WTC11 (cell line): Measurements from ENCODE around the gene HRCT1.

Experiments
- ATF6 ChIP-seq: sonication (generic); formaldehyde crosslinking; IDR thresholded peaks from 2 replicates; pipeline ENCODE4 v1.8.1; 2023; ENCODE audit warnings: mild to moderate bottlenecking, missing genetic modification reagents
- CTCF ChIP-seq: fragments of 200-600 bp; IDR thresholded peaks from 2 replicates; pipeline ENCODE4 v1.8.0; 2022; ENCODE audit warnings: antibody characterized with exemption
- E2F1 ChIP-seq: sonication (generic); formaldehyde crosslinking; IDR thresholded peaks from 2 replicates; pipeline ENCODE4 v1.8.0; 2022; ENCODE audit warnings: mild to moderate bottlenecking, missing genetic modification reagents
- E2F4 ChIP-seq: sonication (generic); formaldehyde crosslinking; IDR thresholded peaks from 2 replicates; pipeline ENCODE4 v1.8.1; 2022; ENCODE audit warnings: low read depth, mild to moderate bottlenecking, moderate library complexity, missing genetic modification reagents, borderline replicate concordance
- ETV6 ChIP-seq: sonication (generic); formaldehyde crosslinking; IDR thresholded peaks from 2 replicates; pipeline ENCODE4 v1.8.1; 2022; ENCODE audit warnings: mild to moderate bottlenecking, missing genetic modification reagents
- MAX ChIP-seq: sonication (generic); formaldehyde crosslinking; IDR thresholded peaks from 2 replicates; pipeline ENCODE4 v1.8.0; 2022; ENCODE audit warnings: mild to moderate bottlenecking, missing genetic modification reagents
- SP1 ChIP-seq: sonication (generic); formaldehyde crosslinking; conservative IDR thresholded peaks from 2 replicates; pipeline ENCODE4 v1.8.1; 2022; ENCODE audit warnings: missing genetic modification reagents
- USF1 ChIP-seq: sonication (generic); formaldehyde crosslinking; IDR thresholded peaks from 2 replicates; pipeline ENCODE4 v1.8.0; 2022; ENCODE audit warnings: mild to moderate bottlenecking, missing genetic modification reagents
- ZBTB21 ChIP-seq: sonication (generic); formaldehyde crosslinking; IDR thresholded peaks from 2 replicates; pipeline ENCODE4 v1.8.1; 2023; ENCODE audit warnings: mild to moderate bottlenecking, missing genetic modification reagents, borderline replicate concordance
- ZBTB43 ChIP-seq: sonication (generic); formaldehyde crosslinking; IDR thresholded peaks from 2 replicates; pipeline ENCODE4 v1.8.1; 2023; ENCODE audit warnings: mild to moderate bottlenecking, missing genetic modification reagents
- ZNF121 ChIP-seq: sonication (generic); formaldehyde crosslinking; IDR thresholded peaks from 2 replicates; pipeline ENCODE4 v1.8.0; 2023; ENCODE audit warnings: missing genetic modification reagents
- ZNF396 ChIP-seq: fragments of 250-450 bp; sonication (Bioruptor Pico); IDR thresholded peaks from 2 replicates; pipeline ENCODE4 v1.8.0; 2021; ENCODE audit warnings: mild to moderate bottlenecking, moderate library complexity, borderline replicate concordance
- ZNF416 ChIP-seq: fragments of 250-450 bp; sonication (Bioruptor Pico); IDR thresholded peaks from 2 replicates; pipeline ENCODE4 v1.9.0; 2021; ENCODE audit warnings: mild to moderate bottlenecking, inconsistent platforms
- ZNF423 ChIP-seq: fragments of 250-450 bp; sonication (Bioruptor Pico); IDR thresholded peaks from 2 replicates; pipeline ENCODE4 v2.1.2; 2022; ENCODE audit warnings: mild to moderate bottlenecking, moderate library complexity

- no peak for TF ChIP-seq MAX (CRISPR knock-in tag)
- no peak for TF ChIP-seq USF1
- no peak for TF ChIP-seq SP1 (CRISPR knock-in tag)
- no peak for TF ChIP-seq ZBTB21 (CRISPR knock-in tag)
- TF ChIP-seq CTCF, result no peak
- TF ChIP-seq ZBTB43, result no peak
- no peak for TF ChIP-seq ZNF121 (CRISPR knock-in tag)
- no peak for TF ChIP-seq ZNF416
- no peak for TF ChIP-seq ZNF423 (CRISPR knock-in tag)
- TF ChIP-seq E2F4 (CRISPR knock-in tag), result no peak
- no peak for TF ChIP-seq ATF6 (CRISPR knock-in tag)
- TF ChIP-seq ETV6, result no peak
- no peak for TF ChIP-seq ZNF396 (CRISPR knock-in tag)
- no peak for TF ChIP-seq E2F1 (CRISPR knock-in tag)
Measured at GRCh38 chr9:35898337-35898736, 7.7 kb upstream of the HRCT1 start.
